CD4-positive, alpha-beta T cell (primary cell): ENCODE data around the gene PDZD4. TPM values are rescaled to one million over a fixed set of nuclear protein-coding genes. Genes with fewer than 3 reads are reported as not detected.

Source experiments
- ATAC-seq: fragments of 200-7000 bp; cut with Tn5 transposase; one replicate; pipeline ENCODE4 v1.10.0; 2022; ENCODE audit warnings: mild to moderate bottlenecking; ENCODE audit not compliant: poor library complexity
- CTCF ChIA-PET: fragments of 350-600 bp; sonication (Branson Sonifier 250); formaldehyde crosslinking; loops from one replicate; lab custom pipeline; 2021; ENCODE audit warnings: antibody characterized with exemption, inconsistent platforms; lab: Charles Lee
- POLR2A ChIA-PET: fragments of 350-600 bp; sonication (Branson Sonifier 250); formaldehyde crosslinking; loops from one replicate; lab custom pipeline; 2021; ENCODE audit warnings: antibody characterized with exemption, inconsistent platforms; lab: Charles Lee
- DNase-seq, 14 experiments: peaks; one replicate each; pipeline ENCODE4 v3.0.0-alpha.2; 2013 to 2020; ENCODE audit warnings: mixed read lengths in 2 of 14
- H3K27ac ChIP-seq, 2 donors: one replicate each; pipeline versions ENCODE4 v1.5.1 to v1.7.0; 2013; ENCODE audit warnings: low read length in 2 of 2, low read depth in 1 of 2, mild to moderate bottlenecking in 1 of 2
- H3K27me3 ChIP-seq, 2 experiments: 1 replicate in 1 of 2; 2 replicates in 1 of 2; pipeline versions ENCODE4 v1.6.1 to v1.7.0; 2013; ENCODE audit warnings: low read length in 2 of 2, control low read depth in 1 of 2, mild to moderate bottlenecking in 1 of 2, moderate library complexity in 1 of 2; ENCODE audit not compliant: insufficient read depth in 2 of 2, control insufficient read depth in 1 of 2
- H3K36me3 ChIP-seq: one replicate; pipeline ENCODE4 v1.6.1; 2013; ENCODE audit warnings: low read length, control low read depth; ENCODE audit not compliant: insufficient read depth
- H3K4me1 ChIP-seq: one replicate; pipeline ENCODE4 v1.6.1; 2013; ENCODE audit warnings: low read length, control low read depth; ENCODE audit not compliant: insufficient read depth
- H3K4me3 ChIP-seq: one replicate; pipeline ENCODE4 v1.5.1; 2013; ENCODE audit warnings: mild to moderate bottlenecking, low read length, moderate library complexity
- H3K9me3 ChIP-seq, 2 experiments: 1 replicate in 1 of 2; 2 replicates in 1 of 2; pipeline versions ENCODE4 v1.6.1 to v1.7.0; 2013; ENCODE audit warnings: low read length in 2 of 2, mild to moderate bottlenecking in 2 of 2, control low read depth in 1 of 2, moderate library complexity in 1 of 2; ENCODE audit not compliant: control insufficient read depth in 1 of 2, insufficient read depth in 1 of 2
- H3K27ac Mint-ChIP-seq: one replicate; pipeline ENCODE4 v1.8.0; 2020; ENCODE audit warnings: mixed read lengths
- H3K27me3 Mint-ChIP-seq: one replicate; pipeline ENCODE4 v1.8.0; 2021; ENCODE audit warnings: mixed read lengths
- H3K36me3 Mint-ChIP-seq: one replicate; pipeline ENCODE4 v1.8.0; 2021; ENCODE audit warnings: low read depth, mixed read lengths
- H3K4me1 Mint-ChIP-seq: one replicate; pipeline ENCODE4 v1.8.0; 2021; ENCODE audit warnings: low read depth, mixed read lengths
- H3K4me3 Mint-ChIP-seq: one replicate; pipeline ENCODE4 v1.8.0; 2020; ENCODE audit warnings: mild to moderate bottlenecking, mixed read lengths
- H3K9me3 Mint-ChIP-seq: one replicate; pipeline ENCODE4 v1.8.0; 2020; ENCODE audit warnings: mixed read lengths
- intact Hi-C, 2 experiments: fragments of 100-400 bp; cut with DNase I in 1 of 2; cut with micrococcal nuclease in 1 of 2; formaldehyde crosslinking; loops; one replicate each; pipeline versions ENCODE4 v1.15.1 to v1.9.0; 2023 to 2025; cut with DNase I, micrococcal nuclease
- total RNA-seq, 174 experiments: library from RNA in 2 of 174; stranded (reverse) in 2 of 174; gene quantifications; one replicate each; pipeline ENCODE4 v1.2.3 and lab custom pipeline; 2021 to 2026
- TF ChIP-seq, protein P1 (sequence below): fragments of 200-600 bp; IDR thresholded peaks from one replicate; pipeline ENCODE4 v1.8.0; 2022; ENCODE audit warnings: antibody characterized with exemption, mild to moderate bottlenecking

PDZD4 gene
- total RNA-seq, 2 experiments from 2014 or later = 24.8 to 26.8 TPM

DNA sequence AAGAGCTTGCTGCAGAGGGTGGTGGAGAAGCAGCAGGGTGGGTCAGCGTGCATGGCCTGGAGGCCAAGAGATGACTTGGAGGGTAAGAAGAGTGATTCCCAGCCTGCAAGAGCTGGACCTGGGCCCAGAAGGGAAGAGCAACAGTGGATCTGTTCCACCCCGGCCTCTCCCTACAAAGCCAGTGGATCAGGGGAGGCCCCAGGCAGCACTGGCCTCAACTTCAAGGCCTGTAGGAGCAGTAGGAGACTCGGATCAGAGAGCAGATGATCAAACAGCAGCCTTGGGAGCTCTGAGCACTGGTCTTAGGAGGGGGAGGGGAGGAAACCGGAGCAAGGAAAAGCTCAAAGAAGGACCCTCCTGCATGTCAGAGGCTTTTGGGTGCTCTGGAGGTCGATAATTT, 48.0 kb upstream of the PDZD4 start:
- DNase-seq = no peak
- Histone ChIP-seq H3K4me1 (peaks cover 15% of the 10 kb centered on the region), H3K27ac (no peak overlapping the region), H3K4me3 (no peak overlapping the region), H3K9me3 (no peaks in the 10 kb centered on the region), H3K36me3 (no peaks in the 10 kb centered on the region), H3K27me3 (peaks cover 7 to 33% of the 10 kb centered on the region in 2 experiments)
- TF ChIP-seq, protein P1, sequence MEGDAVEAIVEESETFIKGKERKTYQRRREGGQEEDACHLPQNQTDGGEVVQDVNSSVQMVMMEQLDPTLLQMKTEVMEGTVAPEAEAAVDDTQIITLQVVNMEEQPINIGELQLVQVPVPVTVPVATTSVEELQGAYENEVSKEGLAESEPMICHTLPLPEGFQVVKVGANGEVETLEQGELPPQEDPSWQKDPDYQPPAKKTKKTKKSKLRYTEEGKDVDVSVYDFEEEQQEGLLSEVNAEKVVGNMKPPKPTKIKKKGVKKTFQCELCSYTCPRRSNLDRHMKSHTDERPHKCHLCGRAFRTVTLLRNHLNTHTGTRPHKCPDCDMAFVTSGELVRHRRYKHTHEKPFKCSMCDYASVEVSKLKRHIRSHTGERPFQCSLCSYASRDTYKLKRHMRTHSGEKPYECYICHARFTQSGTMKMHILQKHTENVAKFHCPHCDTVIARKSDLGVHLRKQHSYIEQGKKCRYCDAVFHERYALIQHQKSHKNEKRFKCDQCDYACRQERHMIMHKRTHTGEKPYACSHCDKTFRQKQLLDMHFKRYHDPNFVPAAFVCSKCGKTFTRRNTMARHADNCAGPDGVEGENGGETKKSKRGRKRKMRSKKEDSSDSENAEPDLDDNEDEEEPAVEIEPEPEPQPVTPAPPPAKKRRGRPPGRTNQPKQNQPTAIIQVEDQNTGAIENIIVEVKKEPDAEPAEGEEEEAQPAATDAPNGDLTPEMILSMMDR = no peak
- no peak overlapping the region for H3K4me3 Mint-ChIP-seq
- ChIA-PET CTCF (no interaction called here), POLR2A (no interaction called here)
- peaks cover 24% of the 10 kb centered on the region for H3K27me3 Mint-ChIP-seq
- H3K9me3 Mint-ChIP-seq = no peaks in the 10 kb centered on the region
- ATAC-seq = no peak
- intact Hi-C loops = no loop called here
- no peak overlapping the region for H3K27ac Mint-ChIP-seq
- peaks cover 15% of the 10 kb centered on the region for H3K4me1 Mint-ChIP-seq
- H3K36me3 Mint-ChIP-seq = no peaks in the 10 kb centered on the region

DNA sequence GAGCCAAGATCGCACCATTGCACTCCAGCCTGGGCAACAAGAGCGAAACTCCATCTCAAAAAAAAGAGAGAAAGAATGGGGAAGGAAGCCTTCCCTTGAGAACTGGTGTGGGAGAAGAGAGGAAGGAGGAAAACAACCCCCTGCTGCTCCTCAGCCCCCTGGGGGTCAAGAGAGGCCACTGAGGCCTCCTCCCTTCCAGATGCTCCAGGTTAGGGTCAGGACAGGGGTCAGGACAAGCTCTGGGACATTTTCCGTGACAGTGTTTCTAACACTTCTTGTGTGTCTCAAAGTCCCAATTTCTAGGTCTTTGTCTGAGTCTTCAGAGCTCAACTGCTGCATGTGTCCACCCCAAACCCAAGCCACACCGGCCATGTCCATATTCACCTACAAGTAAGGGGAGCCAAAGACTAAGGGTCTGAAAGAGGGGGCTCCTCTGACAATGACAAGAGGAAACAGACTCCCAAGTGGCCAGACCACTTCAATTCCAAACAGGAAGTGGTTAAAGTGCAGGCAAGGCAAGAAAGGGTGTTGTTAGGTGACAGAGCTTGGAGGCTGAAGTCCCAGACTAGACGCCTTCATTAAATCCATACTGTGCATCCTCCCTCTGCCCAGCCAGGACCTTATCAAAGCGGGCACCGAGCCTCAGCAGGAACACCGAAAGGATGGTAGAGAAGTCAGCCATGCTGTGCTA, 47.4 kb upstream of the PDZD4 start:
- Histone ChIP-seq H3K4me3 (no peak overlapping the region), H3K27me3 (peaks cover 6 to 27% of the 10 kb centered on the region in 2 experiments), H3K4me1 (peaks cover 15% of the 10 kb centered on the region), H3K9me3 (no peaks in the 10 kb centered on the region), H3K36me3 (no peaks in the 10 kb centered on the region), H3K27ac (no peak overlapping the region)
- peak in 1 of 14 experiments; percentile 0 for DNase-seq
- ATAC-seq = no peak
- ChIA-PET CTCF (no interaction called here), POLR2A (no interaction called here)
- TF ChIP-seq, protein P1 = no peak
- no peaks in the 10 kb centered on the region for H3K9me3 Mint-ChIP-seq
- intact Hi-C loops = no loop called here
- no peak overlapping the region for H3K4me3 Mint-ChIP-seq
- H3K4me1 Mint-ChIP-seq = peaks cover 15% of the 10 kb centered on the region
- no peak overlapping the region for H3K27ac Mint-ChIP-seq
- no peaks in the 10 kb centered on the region for H3K36me3 Mint-ChIP-seq
- H3K27me3 Mint-ChIP-seq = peaks cover 24% of the 10 kb centered on the region

DNA sequence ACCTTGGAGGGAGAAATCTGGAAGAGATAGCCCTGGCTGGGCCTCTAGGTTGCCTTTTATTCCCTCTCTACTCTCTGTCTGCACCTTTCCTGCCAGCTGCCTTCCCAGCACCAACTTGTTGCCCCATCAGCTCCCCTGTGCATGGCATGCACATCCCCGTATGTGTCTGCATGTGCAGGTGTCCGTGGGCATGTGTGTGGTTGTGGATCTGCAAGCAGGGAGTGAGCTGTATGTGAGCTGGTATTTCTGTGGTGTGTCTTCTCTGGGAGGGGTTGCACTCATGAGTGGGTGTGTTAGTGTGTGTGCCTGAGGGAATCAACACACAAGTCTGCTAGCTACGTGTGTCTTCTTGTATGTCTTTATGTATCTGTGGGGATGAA, 45.8 kb upstream of the PDZD4 start:
- TF ChIP-seq, protein P1 = no peak
- ATAC-seq = no peak
- no peak overlapping the region for H3K4me3 Mint-ChIP-seq
- POLR2A ChIA-PET = no interaction called here
- no peaks in the 10 kb centered on the region for H3K36me3 ChIP-seq
- peaks cover 15% of the 10 kb centered on the region for H3K4me1 Mint-ChIP-seq
- CTCF ChIA-PET = no interaction called here
- H3K9me3 Mint-ChIP-seq = no peaks in the 10 kb centered on the region
- H3K27me3 Mint-ChIP-seq = peaks cover 19% of the 10 kb centered on the region
- peaks cover 6 to 14% of the 10 kb centered on the region in 2 experiments for H3K27me3 ChIP-seq
- no peaks in the 10 kb centered on the region for H3K36me3 Mint-ChIP-seq
- DNase-seq = peak in 1 of 14 experiments; percentile 2
- no peak overlapping the region for H3K4me3 ChIP-seq
- H3K27ac ChIP-seq = no peak overlapping the region
- peaks cover 15% of the 10 kb centered on the region for H3K4me1 ChIP-seq
- intact Hi-C loops = no loop called here
- no peaks in the 10 kb centered on the region for H3K9me3 ChIP-seq
- H3K27ac Mint-ChIP-seq = no peak overlapping the region
